GDM1 (cell line): ENCODE results near the gene FGA.
"Not testable (repeated sequence)": the region's sequence is repeated elsewhere in the genome, so short reads cannot be mapped to it uniquely, and the experiment has no call there.

Experiments
- DNase-seq: peaks from one replicate; lab custom pipeline; 2025; lab: John Stamatoyannopoulos, UW

Gene FGA

DNA sequence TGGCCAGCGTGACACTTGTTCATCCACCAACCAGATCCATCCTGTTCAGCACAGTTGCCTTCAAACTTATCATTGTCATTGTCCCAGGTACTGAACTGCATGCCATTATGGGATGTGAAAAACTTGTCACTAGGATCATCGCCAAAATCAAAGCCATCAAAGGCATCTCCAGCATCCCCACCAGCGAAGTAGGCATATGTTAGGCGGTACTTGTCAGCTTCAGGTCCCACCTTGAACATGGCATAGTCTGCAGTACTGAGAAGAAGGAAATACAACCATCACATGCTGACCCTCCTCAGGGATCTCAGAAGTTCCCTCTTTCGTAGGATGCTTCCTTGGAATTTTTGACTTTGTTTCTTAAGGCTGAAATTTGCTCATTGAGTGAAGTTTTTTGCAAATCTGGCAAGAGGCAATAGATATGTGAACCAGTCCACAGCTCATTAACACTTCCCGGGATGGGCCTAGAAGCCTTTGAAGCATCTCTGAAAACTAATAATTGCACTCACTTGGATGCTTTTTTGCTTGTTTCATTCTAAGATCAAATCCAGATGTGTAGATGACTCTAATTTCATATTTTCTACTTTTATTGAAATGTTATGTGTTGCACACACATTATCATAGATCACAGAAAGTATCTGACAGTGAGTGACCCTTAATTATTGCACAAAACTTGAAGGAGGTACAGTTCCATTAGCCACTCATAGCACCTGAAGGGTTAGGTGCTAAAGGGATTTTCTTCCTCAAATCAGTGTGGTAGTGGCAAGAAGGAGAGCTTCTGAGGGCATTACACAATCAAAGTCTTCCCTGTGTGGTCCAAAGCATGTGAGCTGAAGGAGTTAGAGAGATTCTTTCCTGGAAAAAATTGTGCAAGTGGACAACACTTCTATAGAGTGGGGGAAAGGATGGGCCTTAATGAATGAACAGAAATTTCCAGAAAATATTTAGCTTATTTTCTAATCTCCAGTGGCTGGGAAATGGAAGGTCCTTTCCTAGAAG, 16.5 kb upstream of the FGA start:
- no peak for DNase-seq

DNA sequence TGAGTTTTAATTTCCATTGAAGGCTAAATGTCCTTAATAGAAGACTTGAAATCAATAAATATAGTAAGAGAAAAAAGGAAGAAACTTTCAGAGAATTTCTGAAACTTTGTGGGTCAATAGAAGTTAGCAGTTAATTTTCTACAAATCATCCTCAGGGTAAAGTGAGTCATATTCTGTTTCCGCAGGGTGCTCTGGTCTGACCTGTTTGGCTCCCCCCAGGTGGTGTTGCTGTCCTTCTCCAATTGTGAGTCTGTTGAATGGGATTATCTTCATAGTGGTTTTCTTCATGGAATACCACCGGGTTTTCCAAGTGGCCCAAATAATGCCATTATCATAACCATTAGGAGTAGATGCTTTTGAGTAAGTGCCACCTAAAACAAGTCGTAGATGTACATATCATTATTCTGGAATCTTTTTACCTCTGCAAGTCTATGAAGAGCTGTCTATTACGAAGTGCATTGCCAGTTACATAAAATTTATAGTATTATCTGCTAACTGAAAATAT, 14.2 kb upstream of the FGA start:
- DNase-seq, result no peak

DNA sequence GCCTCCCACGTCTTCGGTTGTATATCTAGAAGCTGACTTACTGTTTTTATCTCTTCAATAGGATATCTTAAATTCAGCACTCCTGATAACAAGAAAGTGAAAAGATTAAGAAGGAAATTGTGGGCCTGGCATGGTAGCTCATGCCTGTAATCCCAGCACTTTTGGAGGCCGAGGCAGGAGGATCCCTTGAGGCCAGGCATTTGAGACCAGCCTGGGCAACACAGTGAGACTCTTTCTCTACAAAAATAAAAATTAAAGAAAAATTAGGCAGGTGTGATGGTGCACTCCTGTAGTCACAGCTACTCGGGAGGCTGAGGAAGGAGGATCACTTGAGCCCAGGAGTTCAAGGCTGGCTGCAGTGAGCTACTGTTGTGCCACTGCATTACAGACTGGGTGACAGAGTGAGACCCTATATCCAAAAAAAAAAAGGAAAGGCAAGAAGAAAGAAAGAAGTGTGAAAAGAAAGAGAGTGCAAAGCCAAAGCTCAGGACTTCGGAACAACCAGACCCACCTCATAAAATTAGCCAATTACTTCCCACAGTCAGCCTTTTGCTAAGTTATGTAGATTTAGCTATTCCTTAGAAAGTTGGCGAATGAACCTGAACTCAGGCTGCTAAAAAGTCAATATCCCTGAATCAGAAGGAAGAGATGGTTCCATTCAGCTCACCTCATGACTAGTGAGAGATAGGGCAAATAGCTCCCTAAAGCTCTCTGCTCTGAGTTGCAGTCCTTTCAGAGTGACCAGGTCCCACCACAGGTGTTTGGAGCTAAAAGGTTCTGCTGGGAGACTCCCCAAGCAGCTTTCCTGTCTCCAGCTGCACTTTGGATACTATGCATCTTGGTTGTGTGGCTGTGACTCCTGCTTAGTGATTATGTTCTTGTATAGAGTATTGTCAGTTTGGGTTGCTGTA, 12.7 kb upstream of the FGA start:
- no peak for DNase-seq

DNA sequence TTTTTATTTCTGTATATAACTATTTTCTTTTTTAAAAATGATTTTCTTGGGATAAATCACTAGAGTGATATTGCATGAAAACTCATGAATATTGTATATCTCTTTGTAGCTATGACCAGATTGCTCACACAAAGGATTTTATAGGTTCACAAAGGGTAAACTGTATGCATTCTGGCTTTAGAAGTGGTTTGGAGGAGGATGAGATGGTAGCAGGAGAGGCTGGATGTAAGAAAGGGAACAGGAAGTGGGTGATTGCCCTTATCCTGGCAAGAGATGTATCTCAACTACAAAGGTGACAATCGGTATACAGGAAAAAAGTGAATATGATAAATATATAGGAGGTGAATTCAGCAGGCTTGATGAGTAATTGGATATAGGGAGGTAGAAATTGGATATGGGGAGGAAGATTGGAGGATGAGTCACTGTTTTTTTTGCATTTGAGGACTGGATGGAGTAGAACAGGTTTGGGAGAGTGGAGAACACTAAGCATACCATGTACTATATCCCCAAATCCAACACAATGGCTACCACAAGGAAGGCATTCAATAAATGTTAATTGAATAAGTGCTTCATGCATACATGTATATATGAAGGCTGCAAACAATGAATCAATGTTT, 12.0 kb upstream of the FGA start:
- DNase-seq, result no peak

DNA sequence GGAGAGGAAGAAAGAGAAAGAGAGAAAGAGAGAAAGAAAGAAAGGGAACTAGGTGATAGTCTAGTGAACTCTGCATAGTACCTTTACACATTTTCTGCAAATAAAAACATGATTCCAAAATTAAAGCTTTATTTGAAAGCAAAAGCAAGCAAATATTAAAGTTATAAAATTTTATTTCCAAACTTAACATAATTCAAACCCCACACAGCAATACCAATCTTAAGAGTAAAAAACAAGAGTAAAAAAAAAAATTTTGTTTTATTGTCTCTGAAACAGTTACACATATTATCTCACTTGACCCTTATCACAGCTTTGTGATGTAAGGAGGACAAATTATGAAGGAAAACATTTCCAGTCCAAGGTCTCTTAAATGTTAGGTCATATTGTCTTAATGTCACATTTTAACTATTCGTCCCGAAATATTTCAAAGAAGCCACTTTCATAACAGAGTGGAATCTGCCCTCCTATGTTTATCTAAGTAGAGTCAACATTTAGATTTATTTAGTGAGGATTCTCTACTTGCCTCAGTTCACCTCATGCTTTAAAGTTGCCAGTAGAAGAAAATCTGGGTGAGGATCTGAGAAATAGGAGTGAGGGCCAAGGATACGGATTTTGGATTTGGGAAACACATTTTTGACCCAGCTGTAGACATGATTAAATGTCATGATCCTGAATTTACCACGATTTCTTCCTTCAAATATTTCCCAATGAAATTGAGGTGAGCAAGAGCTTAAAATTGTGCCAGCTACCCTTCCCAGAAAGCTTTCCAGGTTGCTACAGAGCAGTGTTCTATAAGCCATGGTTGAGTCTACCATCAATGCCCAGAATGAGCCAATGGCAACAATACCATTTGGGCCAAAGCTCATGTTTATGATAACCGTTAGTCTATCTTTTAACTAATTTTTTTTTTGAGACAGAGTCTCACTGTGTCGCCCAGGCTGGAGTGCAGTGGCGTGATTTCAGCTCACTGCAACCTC, 7.5 kb upstream of the FGA start:
- no peak for DNase-seq

DNA sequence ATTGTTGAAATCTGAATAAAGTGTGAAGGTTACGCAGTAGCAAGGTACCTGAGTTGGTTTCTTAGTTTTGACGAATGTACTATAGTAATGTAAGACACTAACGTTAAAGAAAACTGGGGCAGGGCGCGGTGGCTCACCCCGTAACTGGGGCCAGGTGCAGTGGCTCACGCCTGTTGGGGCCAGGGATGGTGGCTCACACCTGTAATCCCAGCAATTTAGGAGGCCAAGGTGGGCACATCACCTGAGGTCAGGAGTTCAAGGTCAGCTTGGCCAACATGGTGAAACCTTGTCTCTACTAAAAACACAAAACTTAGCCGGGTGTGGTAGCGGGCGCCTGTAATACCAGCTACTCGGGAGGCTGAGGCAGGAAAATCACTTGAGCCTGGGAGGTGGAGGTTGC, 6.7 kb upstream of the FGA start:
- DNase-seq, result not testable (repeated sequence)

GRCh38 chr4:154595807-154596206, 5.3 kb upstream of the FGA start:
- no peak for DNase-seq

DNA sequence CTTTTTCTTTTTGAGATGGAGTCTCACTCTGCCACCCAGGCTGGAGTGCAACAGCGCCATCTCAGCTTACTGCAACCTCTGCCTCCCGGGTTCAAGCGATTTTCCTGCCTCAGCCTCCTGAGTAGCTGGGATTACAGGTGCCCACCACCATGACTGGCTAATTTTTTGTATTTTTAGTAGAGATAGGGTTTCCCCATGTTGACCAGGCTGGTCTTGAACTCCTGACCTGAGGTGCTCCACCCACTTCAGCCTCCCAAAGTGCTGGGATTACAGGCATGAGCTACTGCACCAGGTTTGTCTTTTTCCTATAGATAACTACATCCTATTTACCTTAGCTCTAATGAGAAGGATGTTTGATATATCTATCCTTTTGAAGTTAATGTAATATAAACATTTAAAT, 3.8 kb upstream of the FGA start:
- DNase-seq, result not testable (repeated sequence)

GRCh38 chr4:154593868-154594267, 3.3 kb upstream of the FGA start:
- DNase-seq, result no peak

- no peak for DNase-seq
These were observed 1.3 kb upstream of the FGA start for GRCh38 chr4:154591890-154592289.

GRCh38 chr4:154589296-154590197, 995 bp downstream of the FGA start:
- no peak for DNase-seq

DNA sequence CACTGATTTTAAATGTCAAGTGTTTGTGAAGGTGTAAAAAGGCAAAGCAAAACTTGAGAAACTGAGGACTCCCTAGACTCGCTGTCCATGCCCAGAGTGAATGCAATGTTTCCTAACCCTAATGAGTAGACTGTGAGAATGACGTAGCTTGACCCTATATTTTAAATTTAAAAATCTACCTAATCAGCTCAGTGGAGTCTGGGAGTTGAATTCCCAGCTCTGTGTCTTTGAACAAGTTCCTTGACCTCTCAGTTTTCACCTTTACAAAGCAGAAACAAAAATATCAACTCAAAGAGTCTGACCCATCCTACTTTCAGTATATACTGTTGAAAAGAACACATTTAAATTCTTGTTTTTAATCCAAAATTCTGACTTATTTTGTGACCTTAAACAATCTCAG, 2.3 kb downstream of the FGA start:
- no peak for DNase-seq

DNA sequence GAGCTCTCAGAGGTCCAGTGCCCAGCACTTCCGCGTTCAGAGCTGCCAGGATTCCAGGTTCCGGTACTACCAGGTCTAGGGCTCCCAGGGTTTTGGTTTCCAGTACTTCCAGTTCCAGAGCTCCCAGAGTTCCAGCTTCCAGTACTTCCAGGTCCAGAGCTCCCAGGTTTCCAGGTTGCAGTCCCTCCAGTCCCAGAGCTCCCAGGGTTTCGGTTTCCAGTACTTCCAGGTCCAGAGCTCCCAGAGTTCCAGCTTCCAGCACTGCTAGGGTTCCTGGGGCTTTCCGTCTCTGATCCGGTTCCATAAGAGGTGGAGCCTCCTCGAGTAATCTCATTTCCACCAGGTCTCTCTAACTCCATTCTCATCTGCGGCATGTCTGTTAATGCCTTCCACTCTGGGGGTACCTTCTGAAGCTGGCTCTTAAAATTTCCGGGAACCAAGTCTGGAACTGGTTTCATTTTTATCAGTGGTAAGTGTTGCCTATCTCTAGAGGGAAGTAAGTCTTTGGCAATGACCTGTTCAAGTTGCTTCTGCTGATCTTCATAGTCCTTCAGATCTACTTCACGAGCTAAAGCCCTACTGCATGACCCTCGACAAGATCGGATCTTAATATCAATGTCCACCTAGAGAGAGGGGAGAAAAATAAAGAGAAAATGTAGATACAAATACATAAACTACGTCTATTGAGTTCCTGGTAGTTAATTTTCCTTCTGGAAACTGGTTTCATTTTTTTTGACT, 4.1 kb downstream of the FGA start:
- no peak for DNase-seq

- DNase-seq, result no peak
These were observed 5.0 kb downstream of the FGA start for GRCh38 chr4:154585369-154586018.

GRCh38 chr4:154584259-154584658, 6.3 kb downstream of the FGA start:
- DNase-seq, result no peak

- DNase-seq, result no peak
These were observed 6.9 kb downstream of the FGA start for GRCh38 chr4:154583677-154584076.

- no peak for DNase-seq
These were observed 7.3 kb downstream of the FGA start for GRCh38 chr4:154583230-154583629.

DNA sequence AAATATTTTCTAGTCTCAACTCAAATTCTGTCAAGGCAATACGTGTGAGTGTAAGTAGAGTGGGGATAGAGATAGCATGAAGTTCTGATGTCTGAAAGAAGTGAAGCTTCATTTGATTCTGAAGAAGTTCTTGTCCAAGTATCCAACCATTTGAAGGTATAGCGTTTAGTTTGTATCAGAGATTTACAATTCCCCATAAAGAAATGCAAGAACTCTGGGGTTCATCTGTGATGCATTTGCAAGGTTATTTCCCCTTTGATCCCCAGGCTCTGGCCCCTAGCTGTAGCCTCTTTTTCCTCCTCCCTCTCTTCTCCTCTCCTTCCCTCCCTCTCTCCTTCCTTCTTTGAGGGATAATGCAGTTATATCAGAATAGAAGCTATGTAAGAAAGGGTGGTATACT, 7.8 kb downstream of the FGA start:
- DNase-seq, result no peak

DNA sequence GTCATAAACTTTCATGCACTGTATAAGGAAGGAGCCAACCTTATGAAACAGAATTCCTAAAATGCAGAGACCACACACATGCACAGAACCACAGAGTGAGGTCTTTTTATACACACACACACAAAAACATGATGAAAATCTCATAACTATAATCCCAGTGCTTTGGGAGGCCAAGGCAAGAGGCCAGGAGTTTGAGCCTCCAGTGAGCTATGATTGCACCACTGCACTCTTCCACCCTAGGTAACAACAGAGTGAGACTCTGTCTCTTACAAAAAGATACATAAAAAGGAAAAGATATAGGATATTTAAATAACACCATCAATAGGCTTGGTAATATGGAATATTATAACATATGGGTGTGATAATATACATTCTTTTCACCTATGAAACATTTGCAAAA, 10.6 kb downstream of the FGA start:
- no peak for DNase-seq
